CD4-positive, alpha-beta T cell (primary cell): Measurements from ENCODE around the gene TNNT2. TPM values are rescaled to one million over a fixed set of nuclear protein-coding genes. Genes with fewer than 3 reads are reported as not detected.

ENCODE experiments used
- ATAC-seq: fragments of 200-7000 bp; cut with Tn5 transposase; one replicate; pipeline ENCODE4 v1.10.0; 2022; ENCODE audit warnings: mild to moderate bottlenecking; ENCODE audit not compliant: poor library complexity
- CTCF ChIA-PET: fragments of 350-600 bp; sonication (Branson Sonifier 250); formaldehyde crosslinking; loops from one replicate; lab custom pipeline; 2021; ENCODE audit warnings: antibody characterized with exemption, inconsistent platforms; lab: Charles Lee
- POLR2A ChIA-PET: fragments of 350-600 bp; sonication (Branson Sonifier 250); formaldehyde crosslinking; loops from one replicate; lab custom pipeline; 2021; ENCODE audit warnings: antibody characterized with exemption, inconsistent platforms; lab: Charles Lee
- DNase-seq, 14 experiments: peaks; one replicate each; pipeline ENCODE4 v3.0.0-alpha.2; 2013 to 2020; ENCODE audit warnings: mixed read lengths in 2 of 14
- H3K27ac ChIP-seq, 2 donors: one replicate each; pipeline versions ENCODE4 v1.5.1 to v1.7.0; 2013; ENCODE audit warnings: low read length in 2 of 2, low read depth in 1 of 2, mild to moderate bottlenecking in 1 of 2
- H3K27me3 ChIP-seq, 2 experiments: 1 replicate in 1 of 2; 2 replicates in 1 of 2; pipeline versions ENCODE4 v1.6.1 to v1.7.0; 2013; ENCODE audit warnings: low read length in 2 of 2, control low read depth in 1 of 2, mild to moderate bottlenecking in 1 of 2, moderate library complexity in 1 of 2; ENCODE audit not compliant: insufficient read depth in 2 of 2, control insufficient read depth in 1 of 2
- H3K36me3 ChIP-seq: one replicate; pipeline ENCODE4 v1.6.1; 2013; ENCODE audit warnings: low read length, control low read depth; ENCODE audit not compliant: insufficient read depth
- H3K4me1 ChIP-seq: one replicate; pipeline ENCODE4 v1.6.1; 2013; ENCODE audit warnings: low read length, control low read depth; ENCODE audit not compliant: insufficient read depth
- H3K4me3 ChIP-seq: one replicate; pipeline ENCODE4 v1.5.1; 2013; ENCODE audit warnings: mild to moderate bottlenecking, low read length, moderate library complexity
- H3K9me3 ChIP-seq, 2 experiments: 1 replicate in 1 of 2; 2 replicates in 1 of 2; pipeline versions ENCODE4 v1.6.1 to v1.7.0; 2013; ENCODE audit warnings: low read length in 2 of 2, mild to moderate bottlenecking in 2 of 2, control low read depth in 1 of 2, moderate library complexity in 1 of 2; ENCODE audit not compliant: control insufficient read depth in 1 of 2, insufficient read depth in 1 of 2
- H3K27ac Mint-ChIP-seq: one replicate; pipeline ENCODE4 v1.8.0; 2020; ENCODE audit warnings: mixed read lengths
- H3K27me3 Mint-ChIP-seq: one replicate; pipeline ENCODE4 v1.8.0; 2021; ENCODE audit warnings: mixed read lengths
- H3K36me3 Mint-ChIP-seq: one replicate; pipeline ENCODE4 v1.8.0; 2021; ENCODE audit warnings: low read depth, mixed read lengths
- H3K4me1 Mint-ChIP-seq: one replicate; pipeline ENCODE4 v1.8.0; 2021; ENCODE audit warnings: low read depth, mixed read lengths
- H3K4me3 Mint-ChIP-seq: one replicate; pipeline ENCODE4 v1.8.0; 2020; ENCODE audit warnings: mild to moderate bottlenecking, mixed read lengths
- H3K9me3 Mint-ChIP-seq: one replicate; pipeline ENCODE4 v1.8.0; 2020; ENCODE audit warnings: mixed read lengths
- CTCF ChIP-seq: fragments of 200-600 bp; IDR thresholded peaks from one replicate; pipeline ENCODE4 v1.8.0; 2022; ENCODE audit warnings: antibody characterized with exemption, mild to moderate bottlenecking
- intact Hi-C, 2 experiments: fragments of 100-400 bp; cut with DNase I in 1 of 2; cut with micrococcal nuclease in 1 of 2; formaldehyde crosslinking; loops; one replicate each; pipeline versions ENCODE4 v1.15.1 to v1.9.0; 2023 to 2025; cut with DNase I, micrococcal nuclease
- total RNA-seq, 174 experiments: library from RNA in 2 of 174; stranded (reverse) in 2 of 174; gene quantifications; one replicate each; pipeline ENCODE4 v1.2.3 and lab custom pipeline; 2021 to 2026

Gene TNNT2
- total RNA-seq, 2 experiments from 2014 or later: not detected

DNA sequence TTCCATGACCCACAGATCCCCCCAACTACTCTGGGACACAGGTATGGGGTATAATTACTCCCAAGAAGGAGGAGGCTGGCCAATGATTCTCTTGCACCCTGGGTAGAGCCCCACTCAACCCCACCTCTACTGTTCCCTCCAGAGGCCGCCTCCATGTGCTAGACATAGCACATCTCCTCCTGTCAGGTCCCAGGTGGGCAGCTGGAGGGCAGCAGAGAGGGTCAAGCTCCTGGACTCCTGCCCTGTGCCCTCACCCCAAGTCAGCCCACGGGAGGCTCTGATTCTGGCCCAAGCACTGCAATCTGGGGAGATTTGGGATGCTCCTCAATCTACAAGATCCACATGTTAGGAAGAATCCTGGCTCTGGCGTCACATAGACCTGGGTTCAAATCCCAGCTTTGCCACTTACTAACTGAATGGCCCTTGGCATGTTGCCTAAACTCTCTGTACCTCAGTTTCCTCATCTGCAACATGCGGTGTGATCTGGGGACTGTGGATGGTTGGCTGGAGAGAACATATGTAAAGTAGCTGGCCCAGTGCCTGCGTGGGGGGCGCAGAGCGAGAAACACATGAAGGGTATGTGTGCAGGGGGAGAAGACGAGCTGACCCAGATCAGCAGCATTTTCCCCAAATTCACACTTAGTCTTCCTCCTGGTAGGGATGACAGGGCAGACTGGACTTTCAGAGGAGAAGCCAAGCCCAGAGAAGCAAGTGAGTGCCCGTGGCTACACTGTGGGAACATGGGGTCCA is 23.2 kb downstream of the TNNT2 start:
- H3K4me3 ChIP-seq: no peak overlapping the region
- H3K9me3 ChIP-seq: peaks cover 0 to 4% of the 10 kb centered on the region in 2 experiments
- ChIA-PET CTCF (no interaction called here), POLR2A (no interaction called here)
- Mint-ChIP-seq H3K27ac (no peak overlapping the region), H3K4me1 (no peaks in the 10 kb centered on the region), H3K36me3 (no peaks in the 10 kb centered on the region), H3K9me3 (no peaks in the 10 kb centered on the region), H3K27me3 (peaks cover 30% of the 10 kb centered on the region), H3K4me3 (no peak overlapping the region)
- TF ChIP-seq CTCF: no peak
- peaks cover 2 to 6% of the 10 kb centered on the region in 2 experiments for H3K27me3 ChIP-seq
- intact Hi-C loops: loop anchor here in 1 of 2 experiments (2.0 kb wide), 1 partner anchor 26 kb away; no protein-coding TSS in a partner anchor
- no peak overlapping the region for H3K27ac ChIP-seq
- ATAC-seq (no peak), DNase-seq (no peak)
- H3K4me1 ChIP-seq: no peaks in the 10 kb centered on the region
- H3K36me3 ChIP-seq: no peaks in the 10 kb centered on the region

GRCh38 chr1:201353186-201353940 is 24.1 kb downstream of the TNNT2 start:
- peaks cover 2 to 7% of the 10 kb centered on the region in 2 experiments for H3K27me3 ChIP-seq
- H3K27ac ChIP-seq: no peak overlapping the region
- Mint-ChIP-seq H3K36me3 (no peaks in the 10 kb centered on the region), H3K27me3 (peaks cover 33% of the 10 kb centered on the region), H3K4me3 (no peak overlapping the region), H3K9me3 (no peaks in the 10 kb centered on the region), H3K27ac (no peak overlapping the region), H3K4me1 (no peaks in the 10 kb centered on the region)
- no peak for TF ChIP-seq CTCF
- intact Hi-C loops: no loop called here
- CTCF ChIA-PET: no interaction called here
- ATAC-seq: no peak
- peaks cover 0 to 4% of the 10 kb centered on the region in 2 experiments for H3K9me3 ChIP-seq
- POLR2A ChIA-PET: no interaction called here
- no peak for DNase-seq
- no peaks in the 10 kb centered on the region for H3K36me3 ChIP-seq
- H3K4me1 ChIP-seq: no peaks in the 10 kb centered on the region
- H3K4me3 ChIP-seq: no peak overlapping the region

GRCh38 chr1:201351617-201352016 is 25.9 kb downstream of the TNNT2 start:
- no peak overlapping the region for H3K4me3 Mint-ChIP-seq
- no peak for DNase-seq
- no peak for ATAC-seq
- CTCF ChIA-PET: no interaction called here
- H3K9me3 Mint-ChIP-seq: no peaks in the 10 kb centered on the region
- TF ChIP-seq CTCF: no peak
- no peaks in the 10 kb centered on the region for H3K4me1 ChIP-seq
- no peaks in the 10 kb centered on the region for H3K36me3 ChIP-seq
- H3K36me3 Mint-ChIP-seq: no peaks in the 10 kb centered on the region
- peaks cover 0 to 4% of the 10 kb centered on the region in 2 experiments for H3K9me3 ChIP-seq
- H3K27ac Mint-ChIP-seq: no peak overlapping the region
- intact Hi-C loops: no loop called here
- no peak overlapping the region for H3K27ac ChIP-seq
- H3K27me3 ChIP-seq: peaks cover 2 to 18% of the 10 kb centered on the region in 2 experiments
- H3K4me1 Mint-ChIP-seq: no peaks in the 10 kb centered on the region
- H3K27me3 Mint-ChIP-seq: peaks cover 41% of the 10 kb centered on the region
- H3K4me3 ChIP-seq: no peak overlapping the region
- POLR2A ChIA-PET: no interaction called here
